ENCODE measurements around the gene GPR137C.
A peak's percentile ranks its signal among the peaks of the same experiment; 100 is the strongest.

GPR137C gene, protein sequence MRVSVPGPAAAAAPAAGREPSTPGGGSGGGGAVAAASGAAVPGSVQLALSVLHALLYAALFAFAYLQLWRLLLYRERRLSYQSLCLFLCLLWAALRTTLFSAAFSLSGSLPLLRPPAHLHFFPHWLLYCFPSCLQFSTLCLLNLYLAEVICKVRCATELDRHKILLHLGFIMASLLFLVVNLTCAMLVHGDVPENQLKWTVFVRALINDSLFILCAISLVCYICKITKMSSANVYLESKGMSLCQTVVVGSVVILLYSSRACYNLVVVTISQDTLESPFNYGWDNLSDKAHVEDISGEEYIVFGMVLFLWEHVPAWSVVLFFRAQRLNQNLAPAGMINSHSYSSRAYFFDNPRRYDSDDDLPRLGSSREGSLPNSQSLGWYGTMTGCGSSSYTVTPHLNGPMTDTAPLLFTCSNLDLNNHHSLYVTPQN

DNA sequence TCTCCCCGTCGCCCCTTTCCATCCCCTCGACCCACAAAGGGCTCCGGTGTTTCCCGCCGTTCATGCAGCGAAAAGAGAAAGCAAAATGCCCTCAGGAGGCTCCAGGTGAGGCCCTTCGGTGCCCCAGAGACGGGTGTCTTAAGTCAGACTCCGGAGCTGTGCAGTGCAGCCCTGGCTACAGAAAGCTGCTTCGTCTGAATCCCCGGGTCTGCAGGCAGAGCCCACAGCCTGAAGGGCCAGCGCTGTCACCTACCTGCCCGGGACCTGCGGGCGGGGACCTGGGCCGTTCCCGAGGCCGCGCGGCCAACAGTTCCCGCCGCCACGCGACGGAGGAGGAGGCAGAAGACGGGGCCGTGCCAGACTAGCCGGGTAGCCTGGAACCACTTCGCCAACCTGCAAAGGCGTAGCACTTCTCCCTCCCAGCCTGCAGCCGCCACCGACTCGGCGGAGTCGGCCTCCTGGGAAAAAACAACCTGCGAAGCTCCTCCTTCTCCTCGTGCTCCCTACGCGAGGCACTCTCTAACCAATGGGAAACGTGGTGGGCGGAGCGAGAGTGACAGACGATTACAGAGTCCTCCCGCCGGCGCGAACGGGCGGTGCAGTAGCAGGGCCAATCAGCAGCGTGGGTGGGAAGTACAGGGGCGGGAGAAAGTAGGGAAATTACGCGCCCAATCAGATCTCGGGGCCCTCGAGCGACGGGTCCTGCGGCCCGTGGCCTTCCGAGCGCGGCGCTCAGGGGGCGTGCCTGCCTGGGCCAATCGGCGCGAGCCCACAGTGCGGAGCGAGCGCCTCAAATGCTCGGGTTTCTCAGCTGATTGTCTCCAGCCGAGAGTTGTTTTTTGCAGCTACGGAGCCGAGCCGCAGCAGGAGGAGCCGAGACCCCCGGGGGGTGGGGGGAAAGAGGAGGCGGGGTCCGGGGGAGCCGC is at the start of gene GPR137C, which contains the start of gene TXNDC16:
Gene GPR137C, plus strand, starts transcription at position 774 of the 926 bp plus-strand sequence. CDS start 312 bp downstream, outside the sequence.
Gene TXNDC16, minus strand, starts transcription at position 443 of the 926 bp plus-strand sequence. CDS start 8,948 bp downstream, outside the sequence.
- peak; percentile 99 for DNase-seq (ENCODE audit: low read depth, low spot score)

DNA sequence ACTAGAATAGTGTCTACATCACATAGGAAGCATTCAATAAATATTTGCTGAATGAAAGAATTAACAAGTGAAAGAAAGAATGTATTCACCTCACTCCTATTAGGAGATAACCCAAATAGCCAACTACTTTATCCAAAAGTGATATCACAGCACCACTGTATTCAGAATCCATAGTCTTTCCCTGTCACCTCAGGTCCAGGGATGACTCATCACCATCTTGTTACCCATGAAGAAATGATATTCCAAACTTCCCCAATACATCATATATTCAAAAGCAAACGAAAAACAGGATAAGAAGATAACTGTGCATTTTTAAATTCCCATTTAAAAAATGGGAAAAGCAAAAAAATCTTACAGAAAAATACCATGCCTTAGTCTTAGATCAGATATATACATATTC is 39.4 kb upstream of the GPR137C start:
- DNase-seq (ENCODE audit: low read depth, low spot score): no peak

DNA sequence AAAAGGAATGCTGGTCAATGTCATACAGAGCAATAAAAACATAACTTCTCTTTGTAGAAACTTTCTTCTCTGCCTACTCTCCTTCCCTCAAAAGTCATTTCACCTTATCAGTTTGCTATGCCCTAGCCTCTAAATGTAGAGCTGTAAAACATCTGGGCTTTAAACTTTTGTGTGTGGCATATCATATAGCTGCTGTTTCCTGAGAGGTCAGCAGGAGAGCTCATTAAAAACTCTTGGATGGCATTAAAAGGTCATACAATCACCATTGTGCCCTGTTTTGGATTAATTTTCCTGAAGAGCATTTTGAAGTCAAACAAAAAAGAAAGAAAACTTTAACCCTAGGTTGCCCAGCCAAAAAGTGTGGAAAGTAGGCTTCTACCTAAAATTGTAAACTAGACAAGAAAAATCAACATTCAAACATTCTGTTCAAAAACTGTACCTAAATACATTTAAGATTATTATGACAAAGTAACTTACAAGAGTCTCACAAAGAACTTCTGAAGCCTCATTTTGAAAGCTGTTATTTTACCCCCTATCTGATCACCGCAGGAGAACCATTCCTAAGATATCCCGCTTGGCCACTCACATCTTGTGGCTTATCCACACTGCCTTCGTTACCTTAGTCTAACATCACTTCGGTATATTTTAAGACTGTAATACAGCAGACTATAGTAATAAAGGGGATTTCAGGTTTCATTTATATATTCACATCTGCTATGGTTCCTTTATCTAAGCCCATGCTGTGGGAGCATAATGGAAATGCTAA is 38.4 kb upstream of the GPR137C start:
- no peak for DNase-seq (ENCODE audit: low read depth, low spot score)

DNA sequence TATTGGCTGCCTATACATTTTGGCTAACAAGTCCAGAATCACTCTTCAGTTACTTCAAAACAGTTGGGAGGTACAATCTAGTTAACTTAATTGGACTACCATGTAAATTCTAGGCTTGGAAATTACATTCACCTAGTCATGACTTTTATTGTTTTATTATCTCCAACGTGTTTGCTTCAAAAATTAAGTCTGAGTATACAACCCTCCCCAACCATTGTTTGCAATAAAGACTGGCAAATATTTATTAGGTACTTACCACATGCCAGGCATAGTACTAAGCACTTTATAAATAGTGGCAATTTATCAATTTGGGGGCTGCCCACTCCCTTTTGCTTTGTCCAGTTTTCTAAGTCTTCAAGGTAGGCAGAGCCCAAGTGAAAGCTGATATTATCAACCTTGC is 30.6 kb upstream of the GPR137C start:
- no peak for DNase-seq (ENCODE audit: low read depth, low spot score)

DNA sequence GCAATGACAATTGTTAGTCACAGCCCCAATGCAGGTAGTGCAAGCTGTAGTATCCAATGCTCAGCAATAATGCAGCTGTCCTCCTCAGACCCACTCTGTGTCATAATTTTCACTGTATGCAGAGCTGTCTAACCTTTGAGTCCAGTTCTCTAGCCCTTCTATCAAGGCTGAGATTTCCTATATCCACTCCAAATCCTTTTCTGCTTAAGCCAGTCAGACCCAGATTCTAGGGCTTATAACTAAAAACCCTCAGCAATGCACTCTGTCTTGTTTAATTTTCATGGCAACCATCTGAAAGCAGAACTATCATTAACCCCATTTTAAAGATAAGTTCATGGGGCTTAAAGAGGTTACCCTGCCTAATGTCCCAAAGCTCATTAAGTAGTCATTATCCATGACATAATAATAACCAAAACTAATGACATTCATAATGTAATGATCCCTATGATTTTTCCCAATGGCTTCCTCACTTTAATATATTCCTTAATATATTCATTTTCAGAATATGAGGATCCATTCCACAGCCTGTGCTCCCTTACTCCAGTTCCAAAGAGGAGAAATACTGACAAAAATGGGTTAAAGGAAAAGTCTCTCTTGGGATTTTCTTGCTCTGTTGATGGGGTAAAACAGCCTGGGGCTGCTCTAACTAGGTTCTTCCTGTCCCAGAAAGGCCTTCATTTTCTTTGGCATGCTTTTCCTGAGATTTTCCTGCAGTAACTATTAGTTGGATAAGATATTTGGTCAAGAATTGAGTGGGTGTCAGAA is 29.9 kb upstream of the GPR137C start:
- no peak for DNase-seq (ENCODE audit: low read depth, low spot score)

DNA sequence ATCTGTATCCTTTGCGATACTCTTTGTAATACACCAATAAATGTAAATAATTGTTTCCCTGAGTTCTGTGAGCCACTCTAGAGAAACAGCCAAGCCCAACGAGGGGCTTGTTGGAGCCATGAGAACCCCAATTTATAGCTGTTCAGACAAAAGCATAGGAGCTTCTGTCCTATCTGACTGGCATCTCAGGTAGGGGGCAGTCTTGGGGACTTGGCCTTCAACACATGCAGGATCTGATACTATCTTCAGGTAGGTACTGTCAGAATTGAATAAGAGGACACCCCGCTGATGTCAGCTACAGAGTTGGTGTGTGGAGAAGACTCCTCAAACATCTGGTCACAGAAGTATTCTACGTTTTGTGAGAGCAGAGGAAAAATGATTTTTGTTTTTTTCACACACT is 25.6 kb upstream of the GPR137C start:
- DNase-seq (ENCODE audit: low read depth, low spot score): no peak

DNA sequence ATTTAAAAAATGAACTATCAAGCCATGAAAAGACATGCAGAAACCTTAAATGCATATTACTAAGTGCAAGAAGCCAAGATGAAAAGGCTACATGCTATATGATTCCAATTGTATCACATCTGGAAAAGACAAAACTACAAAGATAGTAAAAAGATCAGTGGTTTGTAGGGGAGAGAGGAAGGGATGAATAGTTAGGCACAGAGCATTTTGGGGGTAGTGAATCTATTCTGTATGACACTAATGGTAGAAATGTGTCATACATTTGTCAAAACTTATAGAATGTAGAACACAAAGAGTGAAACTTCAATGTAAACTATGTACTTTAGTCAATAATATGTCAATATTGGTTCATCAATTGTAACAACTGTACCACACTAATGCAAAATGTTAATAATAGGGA is 21.2 kb upstream of the GPR137C start:
- no peak for DNase-seq (ENCODE audit: low read depth, low spot score)

DNA sequence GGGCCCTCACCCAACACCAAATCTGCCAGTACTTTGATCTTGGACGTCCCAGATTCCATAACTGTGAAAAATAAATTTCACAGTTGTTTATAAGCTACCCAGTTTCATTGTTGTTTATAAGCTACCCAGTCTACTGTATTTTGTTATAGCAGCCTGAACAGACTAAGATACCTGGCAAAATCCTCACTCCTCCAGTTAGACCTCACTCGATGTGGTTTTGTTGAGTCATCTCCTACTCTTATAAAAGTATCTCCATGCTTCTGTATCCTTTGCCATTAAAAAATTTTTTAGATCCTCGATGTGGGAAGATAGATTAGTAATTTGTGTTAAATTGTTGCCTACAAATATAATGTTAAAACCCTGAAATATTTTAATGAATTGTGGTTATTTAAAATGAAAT is 16.4 kb upstream of the GPR137C start:
- no peak for DNase-seq (ENCODE audit: low read depth, low spot score)

DNA sequence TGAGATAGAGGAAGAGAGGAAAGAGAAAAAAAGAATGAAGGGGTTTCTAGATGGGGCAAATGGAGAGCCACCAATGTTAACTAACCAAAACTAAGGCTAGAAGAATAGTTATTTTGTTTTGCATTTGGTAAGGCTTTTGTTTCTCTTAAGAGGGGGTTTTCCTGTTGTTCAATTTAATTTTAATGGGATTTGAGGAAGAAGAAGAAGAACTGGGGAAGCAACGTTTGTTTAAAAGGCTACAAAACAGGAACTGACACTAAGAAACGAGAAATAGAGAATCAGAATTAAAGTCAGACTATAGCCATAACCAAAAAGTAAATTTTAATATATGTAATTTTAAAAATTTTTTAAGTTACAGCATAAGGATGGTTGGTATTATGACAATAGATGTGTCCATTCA is 14.0 kb upstream of the GPR137C start:
- no peak for DNase-seq (ENCODE audit: low read depth, low spot score)

DNA sequence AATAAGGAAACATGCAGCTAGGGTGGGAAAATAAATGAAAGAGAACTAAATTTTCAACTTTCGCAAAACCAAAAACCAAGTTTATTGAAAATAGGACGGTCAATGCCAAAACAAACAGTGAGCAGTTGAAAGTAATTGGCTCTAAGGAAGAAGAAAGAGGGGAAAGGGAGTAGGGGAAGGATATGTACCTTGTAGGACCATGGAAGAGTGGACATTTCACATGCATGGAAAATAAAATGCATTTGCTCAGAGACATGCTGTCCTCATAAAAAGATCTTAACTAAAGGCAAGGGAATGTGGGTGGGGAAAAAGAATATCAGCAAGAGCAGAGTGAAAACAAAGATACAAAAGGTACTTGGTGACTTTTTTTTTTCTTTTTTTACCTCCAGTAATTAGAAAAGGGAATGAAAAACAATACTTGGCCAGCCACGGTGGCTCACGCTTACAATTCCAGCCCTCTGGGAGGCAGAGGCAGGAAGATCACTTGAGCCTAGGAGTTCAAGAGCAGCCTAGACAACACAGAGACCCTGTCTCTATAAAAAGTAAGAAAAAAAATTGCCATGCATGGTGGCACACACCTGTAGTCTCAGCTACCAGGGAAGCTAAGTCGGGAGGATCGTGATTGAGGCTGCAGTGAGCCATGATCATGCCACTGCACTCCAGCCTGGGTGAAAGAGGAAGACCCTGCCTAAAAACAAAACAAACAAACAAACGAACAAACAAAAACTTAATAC is 6.9 kb upstream of the GPR137C start:
- DNase-seq (ENCODE audit: low read depth, low spot score): no peak

DNA sequence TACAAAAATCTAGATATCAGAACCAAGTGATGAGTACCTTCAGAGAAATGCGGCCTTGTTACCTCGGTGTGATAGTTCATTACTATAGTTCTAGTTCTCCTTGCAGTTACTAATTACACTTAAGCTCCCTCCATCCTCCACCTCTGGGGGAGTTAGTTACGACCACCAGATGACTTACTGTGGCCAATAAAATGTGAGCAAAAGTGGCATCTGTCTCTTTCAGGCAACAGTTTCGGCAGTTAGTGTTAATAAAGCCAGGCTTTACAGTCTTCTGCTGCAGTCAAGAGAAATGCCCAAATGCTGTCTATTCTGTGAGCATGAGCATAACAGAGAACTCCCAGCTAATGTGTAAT is 6.3 kb upstream of the GPR137C start:
- no peak for DNase-seq (ENCODE audit: low read depth, low spot score)

DNA sequence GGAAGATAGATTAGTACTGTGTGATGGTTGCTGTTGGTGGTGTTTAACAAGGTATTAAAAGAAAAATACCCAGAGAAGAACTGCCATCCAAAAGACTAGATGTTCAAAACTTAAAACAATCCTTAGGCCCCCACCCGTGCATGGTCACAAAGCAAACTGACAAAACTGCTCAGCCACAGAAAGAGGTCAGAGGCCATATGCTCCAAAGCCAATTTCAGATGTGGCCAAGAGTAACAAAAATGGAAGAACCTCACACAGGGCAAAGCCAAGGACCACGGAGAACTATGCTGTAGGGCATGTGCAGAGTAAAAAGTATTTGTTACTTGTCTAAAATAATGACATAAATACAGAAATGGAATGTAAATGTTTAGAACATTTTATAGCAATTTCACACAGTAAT is 5.6 kb upstream of the GPR137C start:
- DNase-seq (ENCODE audit: low read depth, low spot score): no peak

DNA sequence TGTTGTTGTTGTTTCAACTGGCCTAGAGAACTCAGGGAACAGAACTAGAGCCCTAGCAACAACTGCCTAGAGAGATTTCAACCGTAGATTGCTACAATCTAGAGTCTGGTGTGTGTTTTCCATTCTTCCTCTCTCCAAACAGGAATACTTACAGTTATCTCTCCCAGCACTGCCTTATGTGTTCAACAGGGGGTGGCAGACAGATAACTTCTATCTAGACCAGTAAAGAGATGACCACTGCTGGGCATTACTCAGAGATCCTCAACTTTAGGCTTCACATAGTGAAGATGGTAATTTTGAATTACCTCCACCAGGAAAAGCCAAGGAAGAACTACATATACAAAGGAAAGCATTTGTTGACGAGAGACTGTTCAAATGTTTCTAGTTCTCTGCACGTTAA is 5.1 kb upstream of the GPR137C start:
- no peak for DNase-seq (ENCODE audit: low read depth, low spot score)

DNA sequence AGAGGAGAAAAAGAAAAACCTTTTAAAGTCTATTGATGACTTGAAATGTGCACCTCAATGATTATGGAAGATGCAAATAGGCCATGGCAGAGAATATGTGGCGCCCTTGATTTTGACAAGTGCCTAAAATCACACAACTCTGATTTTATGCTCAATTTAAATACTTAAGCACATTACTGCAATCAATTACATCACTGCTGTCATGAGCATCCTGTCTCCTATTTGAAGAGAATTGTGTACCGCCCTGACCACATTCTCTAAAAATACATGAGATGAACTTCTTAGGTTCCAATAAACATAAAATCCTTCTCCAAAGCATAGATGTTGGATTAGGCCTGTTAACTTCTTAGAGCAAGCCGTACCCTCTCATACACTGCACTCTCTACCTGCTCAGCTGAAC is 2.0 kb upstream of the GPR137C start:
- DNase-seq (ENCODE audit: low read depth, low spot score): no peak

DNA sequence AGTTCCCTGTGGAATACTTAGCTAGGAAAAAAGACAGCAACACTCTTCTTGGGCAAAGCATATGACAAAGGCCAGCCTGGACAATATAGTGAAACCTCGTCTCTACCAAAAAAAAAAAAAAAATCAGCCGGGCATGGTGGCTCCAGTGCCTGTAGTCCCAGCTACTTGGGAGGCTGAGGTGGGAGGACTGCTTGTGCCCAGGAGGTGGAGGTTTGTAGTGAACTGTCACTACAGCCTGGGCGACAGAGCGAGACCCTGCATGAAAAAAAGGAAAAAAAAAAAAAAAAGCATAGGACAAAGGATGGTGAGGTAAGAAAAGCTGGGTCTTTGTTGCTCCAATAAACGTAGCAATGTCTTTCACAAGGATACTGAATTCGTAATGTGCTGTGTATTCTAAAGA is 1.4 kb upstream of the GPR137C start:
- DNase-seq (ENCODE audit: low read depth, low spot score): no peak

DNA sequence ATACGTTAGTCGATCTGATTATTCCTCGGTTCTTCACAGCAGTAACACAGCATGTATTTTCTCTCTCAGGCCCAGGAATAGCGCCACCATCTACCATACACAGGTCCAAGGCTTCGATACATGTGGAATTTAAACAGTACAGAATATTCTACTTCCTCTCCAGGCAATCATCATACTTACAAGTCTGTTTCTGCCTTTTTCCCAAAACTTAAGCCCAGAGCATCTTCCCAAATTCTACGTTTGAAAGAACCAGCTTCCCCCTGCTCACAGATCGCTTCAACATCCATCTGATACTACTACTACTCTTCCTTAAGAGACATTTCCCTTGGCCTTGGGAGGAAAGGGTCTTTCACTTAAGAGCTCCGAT is 957 bp upstream of the GPR137C start:
- no peak for DNase-seq (ENCODE audit: low read depth, low spot score)

DNA sequence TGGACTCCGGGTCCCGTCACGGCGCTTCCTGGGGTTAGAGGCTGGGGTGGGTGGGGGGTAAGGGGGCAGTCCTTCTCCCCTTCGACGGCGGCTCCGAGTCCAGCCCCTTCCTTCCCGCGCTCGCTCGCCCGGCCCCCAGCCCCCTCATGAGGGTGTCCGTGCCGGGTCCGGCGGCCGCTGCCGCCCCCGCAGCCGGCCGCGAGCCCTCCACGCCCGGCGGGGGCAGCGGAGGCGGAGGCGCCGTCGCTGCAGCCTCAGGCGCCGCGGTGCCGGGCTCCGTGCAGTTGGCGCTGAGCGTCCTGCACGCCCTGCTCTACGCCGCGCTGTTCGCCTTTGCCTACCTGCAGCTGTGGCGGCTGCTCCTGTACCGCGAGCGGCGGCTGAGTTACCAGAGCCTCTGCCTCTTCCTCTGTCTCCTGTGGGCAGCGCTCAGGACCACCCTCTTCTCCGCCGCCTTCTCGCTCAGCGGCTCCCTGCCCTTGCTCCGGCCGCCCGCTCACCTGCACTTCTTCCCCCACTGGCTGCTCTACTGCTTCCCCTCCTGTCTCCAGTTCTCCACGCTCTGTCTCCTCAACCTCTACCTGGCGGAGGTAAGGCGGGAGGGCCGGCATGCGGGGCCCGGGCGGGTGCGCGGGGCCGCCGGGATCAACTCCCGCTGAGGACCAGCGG is 500 bp downstream of the GPR137C start:
- DNase-seq (ENCODE audit: low read depth, low spot score): no peak

DNA sequence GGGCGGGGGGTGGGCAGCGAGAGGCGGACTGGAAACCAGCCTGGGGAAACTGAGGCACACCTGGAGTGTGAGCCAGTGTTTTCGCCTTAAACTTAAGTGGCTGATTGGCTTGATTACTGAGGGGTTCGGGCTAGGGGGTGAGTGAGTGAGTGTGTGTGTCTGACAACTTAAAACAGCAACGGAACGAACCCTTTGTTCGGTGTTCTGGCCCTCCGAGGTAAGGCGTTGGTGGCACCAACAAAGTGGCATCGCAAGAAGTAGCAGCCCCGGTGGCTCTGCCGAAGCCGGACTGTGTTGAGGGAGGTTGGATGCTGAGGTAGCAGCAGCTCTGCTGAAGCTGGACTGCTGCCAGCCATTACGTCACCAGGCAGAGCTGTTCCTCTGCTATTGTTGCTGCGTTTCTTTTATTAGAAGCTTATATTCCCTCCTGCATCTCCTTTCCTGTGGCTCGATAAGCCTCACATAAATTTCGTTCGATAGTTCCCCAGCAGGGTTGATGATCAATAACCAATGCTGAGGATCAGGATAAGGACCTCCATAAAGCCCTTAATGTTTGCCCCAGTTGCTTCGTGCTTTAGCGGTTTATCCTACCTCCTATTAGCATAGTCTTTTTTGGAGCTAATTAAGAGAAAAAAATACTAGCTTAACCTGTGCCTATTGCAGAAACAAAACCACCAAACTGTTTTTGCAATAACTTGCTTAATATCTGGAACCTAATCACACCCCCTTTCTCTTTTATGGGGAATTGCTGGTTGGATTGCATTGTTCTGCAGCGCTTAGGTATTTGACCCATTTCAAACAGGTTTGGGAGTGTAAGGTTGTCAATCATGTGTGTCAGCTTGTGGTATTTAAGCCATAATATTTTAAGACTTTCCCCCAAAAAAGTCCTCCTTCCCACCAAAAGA is 1.3 kb downstream of the GPR137C start:
- DNase-seq (ENCODE audit: low read depth, low spot score): peak; percentile 61

DNA sequence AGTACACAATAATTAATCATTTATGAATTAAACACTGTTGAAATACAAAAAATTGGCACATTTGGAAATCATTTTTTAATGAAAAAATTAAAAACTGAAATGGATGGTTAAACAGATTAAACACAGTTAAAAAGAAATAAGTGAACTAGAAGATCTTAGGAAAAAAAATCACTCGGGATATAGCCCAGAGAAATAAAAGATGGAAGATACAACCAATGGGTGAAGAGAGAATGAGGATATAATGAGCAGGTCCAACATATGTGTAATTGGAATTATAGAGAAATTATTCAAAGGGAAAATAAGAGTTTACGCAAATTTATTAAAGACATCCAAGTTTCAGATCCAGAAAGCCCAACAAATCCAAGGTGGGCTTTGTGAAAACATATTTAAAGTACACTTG is 6.1 kb downstream of the GPR137C start:
- DNase-seq (ENCODE audit: low read depth, low spot score): no peak

All from activated naive CD8-positive, alpha-beta T cell treated with anti-CD3 and anti-CD28 coated beads, Interleukin-2, amount 50 U/mL, for 16 hours (primary cell).